Tibial nerve (tissue), 4 donors: Measurements from ENCODE around the gene NINJ2. TPM values are rescaled to one million over a fixed set of nuclear protein-coding genes. Genes with fewer than 3 reads are reported as not detected.

Experiments used
- DNase-seq, 2 donors: peaks; one replicate each; pipeline ENCODE4 v3.0.0-alpha.2; 2019; ENCODE audit warnings: low spot score in 2 of 2
- H3K27ac ChIP-seq, 4 donors: fragments of 200-600 bp; sonication (generic) in 3 of 4; one replicate each; pipeline ENCODE4 v1.5.1; 2017 to 2019; ENCODE audit warnings: mild to moderate bottlenecking in 1 of 4
- H3K27me3 ChIP-seq, 2 donors: fragments of 200-600 bp; sonication (generic) in 1 of 2; one replicate each; pipeline versions ENCODE4 v1.5.1 to v1.6.0; 2017 to 2019
- H3K36me3 ChIP-seq, 3 donors: fragments of 200-600 bp; sonication (generic); one replicate each; pipeline ENCODE4 v1.5.1; 2018 to 2019
- H3K4me1 ChIP-seq, 4 donors: fragments of 200-600 bp; sonication (generic) in 3 of 4; one replicate each; pipeline ENCODE4 v1.5.1; 2017 to 2019
- H3K4me3 ChIP-seq, 4 donors: fragments of 200-600 bp; sonication (generic) in 3 of 4; one replicate each; pipeline ENCODE4 v1.5.1; 2017 to 2019; ENCODE audit warnings: mild to moderate bottlenecking in 1 of 4, moderate library complexity in 1 of 4
- H3K9me3 ChIP-seq, 4 donors: fragments of 200-600 bp; sonication (generic) in 3 of 4; one replicate each; pipeline ENCODE4 v1.5.1; 2017 to 2019
- CTCF ChIP-seq, 5 experiments: fragments of 200-600 bp in 3 of 5; fragments of 450-650 bp in 2 of 5; sonication (generic) in 3 of 5; IDR thresholded peaks; one replicate each; pipeline ENCODE4 v1.5.1; 2016 to 2019; ENCODE audit warnings: antibody characterized with exemption in 5 of 5, mild to moderate bottlenecking in 3 of 5, moderate library complexity in 2 of 5
- EP300 ChIP-seq, 2 donors: sonication (generic); formaldehyde crosslinking; IDR thresholded peaks; one replicate each; pipeline ENCODE4 v1.6.1; 2017; ENCODE audit warnings: antibody characterized with exemption in 2 of 2, mild to moderate bottlenecking in 1 of 2
- POLR2A ChIP-seq, 2 donors: fragments of 450-650 bp; IDR thresholded peaks; one replicate each; pipeline ENCODE4 v1.6.1; 2017; ENCODE audit warnings: antibody characterized with exemption in 2 of 2, mild to moderate bottlenecking in 2 of 2, moderate library complexity in 2 of 2
- WGBS, 2 donors: methylation state at CpG; one replicate each; pipeline ENCODE4 v1.1.5; 2018; 5-methylcytosine and 5-hydroxymethylcytosine counted together
- total RNA-seq, 4 donors: library from RNA; depleted of rRNA; stranded (reverse); fragments of >200 nt; gene quantifications; one replicate each; pipeline ENCODE4 v1.1.0, GENCODE V29; 2016

The NINJ2 gene
- total RNA-seq, 4 donors from 2014 or later, result 8.4 to 17.7 (median 12.6) TPM

- H3K27me3 ChIP-seq, result no peaks in the 10 kb centered on the region
- H3K4me1 ChIP-seq, result peaks cover 0 to 8% (median 0%) of the 10 kb centered on the region in 4 donors
- WGBS, 2 donors, result 72 to 80% methylated on average over 1 of the region's 1 CpG
- no peaks in the 10 kb centered on the region for H3K36me3 ChIP-seq
- no peak overlapping the region for H3K4me3 ChIP-seq
- DNase-seq, result no peak
- no peak overlapping the region for H3K27ac ChIP-seq
- no peaks in the 10 kb centered on the region for H3K9me3 ChIP-seq
- TF ChIP-seq EP300 (IDR thresholded peaks at IDR 0.05), result no peak
- no peak for TF ChIP-seq CTCF (IDR thresholded peaks at IDR 0.05)
- no peak for TF ChIP-seq POLR2A (IDR thresholded peaks at IDR 0.05)
Measured at GRCh38 chr12:668090-668481, 4.8 kb upstream of the NINJ2 start.

GRCh38 chr12:666766-667308 lies 3.6 kb upstream of the NINJ2 start:
- DNase-seq, result no peak
- Histone ChIP-seq H3K27ac (no peak overlapping the region), H3K36me3 (no peaks in the 10 kb centered on the region), H3K4me3 (no peak overlapping the region), H3K4me1 (peaks cover 0 to 18% (median 0%) of the 10 kb centered on the region in 4 donors), H3K9me3 (no peaks in the 10 kb centered on the region), H3K27me3 (no peaks in the 10 kb centered on the region)
- 49 to 77% methylated on average over 7 of the region's 7 CpGs for WGBS, 2 donors
- TF ChIP-seq CTCF (IDR thresholded peaks at IDR 0.05), result no peak
- no peak for TF ChIP-seq POLR2A (IDR thresholded peaks at IDR 0.05)
- TF ChIP-seq EP300 (IDR thresholded peaks at IDR 0.05), result no peak

- no peaks in the 10 kb centered on the region for H3K36me3 ChIP-seq
- no peaks in the 10 kb centered on the region for H3K9me3 ChIP-seq
- 54 to 73% methylated on average over 2 of the region's 2 CpGs for WGBS, 2 donors
- no peak overlapping the region for H3K27ac ChIP-seq
- no peak for DNase-seq
- no peaks in the 10 kb centered on the region for H3K27me3 ChIP-seq
- H3K4me1 ChIP-seq, result peaks cover 0 to 18% (median 0%) of the 10 kb centered on the region in 4 donors
- H3K4me3 ChIP-seq, result no peak overlapping the region
- no peak for TF ChIP-seq POLR2A (IDR thresholded peaks at IDR 0.05)
- TF ChIP-seq EP300 (IDR thresholded peaks at IDR 0.05), result no peak
- TF ChIP-seq CTCF (IDR thresholded peaks at IDR 0.05), result no peak
Measured at GRCh38 chr12:666066-666465, 2.8 kb upstream of the NINJ2 start.

GRCh38 chr12:664779-665092 lies 1.5 kb upstream of the NINJ2 start:
- WGBS, 2 donors, result 94 to 98% methylated on average over 5 of the region's 5 CpGs
- TF ChIP-seq CTCF (IDR thresholded peaks at IDR 0.05) (no peak), POLR2A (IDR thresholded peaks at IDR 0.05) (no peak), EP300 (IDR thresholded peaks at IDR 0.05) (no peak)

GRCh38 chr12:664075-664778 lies 982 bp upstream of the NINJ2 start:
- 91 to 92% methylated on average over 13 of the region's 13 CpGs for WGBS, 2 donors
- TF ChIP-seq CTCF (IDR thresholded peaks at IDR 0.05), result no peak
- no peak for TF ChIP-seq EP300 (IDR thresholded peaks at IDR 0.05)
- no peak for TF ChIP-seq POLR2A (IDR thresholded peaks at IDR 0.05)
- Histone ChIP-seq H3K27me3 (no peaks in the 10 kb centered on the region), H3K36me3 (no peaks in the 10 kb centered on the region), H3K4me1 (peaks cover 0 to 18% (median 0%) of the 10 kb centered on the region in 4 donors), H3K9me3 (no peaks in the 10 kb centered on the region), H3K27ac (no peak overlapping the region), H3K4me3 (no peak overlapping the region)
- DNase-seq, result no peak

More at GRCh38 chr12:664779-665092, 1.5 kb upstream of the NINJ2 start:
- Histone ChIP-seq H3K4me3 (no peak overlapping the region), H3K27me3 (no peaks in the 10 kb centered on the region), H3K27ac (no peak overlapping the region), H3K36me3 (no peaks in the 10 kb centered on the region), H3K9me3 (no peaks in the 10 kb centered on the region), H3K4me1 (peaks cover 0 to 18% (median 0%) of the 10 kb centered on the region in 4 donors)
- no peak for DNase-seq
